NT2/D1 (cell line): ENCODE results near the gene CD164L2.
"Not testable (repeated sequence)": the region's sequence is repeated elsewhere in the genome, so short reads cannot be mapped to it uniquely, and the experiment has no call there.

ENCODE experiments used
- DNase-seq: peaks from one replicate; pipeline ENCODE4 v3.0.0-alpha.2; 2011; ENCODE audit warnings: low read depth, low spot score
- H3K27me3 ChIP-seq: 2 replicates; pipeline ENCODE4 v1.6.0; 2011; ENCODE audit warnings: mild to moderate bottlenecking; ENCODE audit not compliant: insufficient read length, insufficient read depth
- H3K36me3 ChIP-seq: 2 replicates; pipeline ENCODE4 v1.6.1; 2011; ENCODE audit warnings: mild to moderate bottlenecking, low read length, mixed read lengths; ENCODE audit not compliant: insufficient read depth, insufficient read length
- H3K4me1 ChIP-seq: 2 replicates; pipeline ENCODE4 v1.5.1; 2011; ENCODE audit not compliant: insufficient read depth, insufficient read length
- H3K4me3 ChIP-seq: 2 replicates; pipeline ENCODE4 v1.5.1; 2011; ENCODE audit warnings: low read depth; ENCODE audit not compliant: insufficient read length
- H3K9ac ChIP-seq: 2 replicates; pipeline ENCODE4 v1.6.0; 2011; ENCODE audit warnings: low read depth; ENCODE audit not compliant: insufficient read length
- H3K9me3 ChIP-seq: 2 replicates; pipeline ENCODE4 v1.5.1; 2011; ENCODE audit warnings: mild to moderate bottlenecking, low read length; ENCODE audit not compliant: insufficient read depth
- SUZ12 ChIP-seq: IDR thresholded peaks from 2 replicates; pipeline ENCODE4 v1.6.1; 2011; ENCODE audit not compliant: insufficient read length, insufficient read depth; ENCODE audit errors: extremely low read depth
- YY1 ChIP-seq: IDR thresholded peaks from 2 replicates; pipeline ENCODE4 v1.6.1; 2011; ENCODE audit not compliant: insufficient read length, insufficient read depth
- ZNF274 ChIP-seq: IDR thresholded peaks from 2 replicates; pipeline ENCODE4 v1.6.1; 2011; ENCODE audit warnings: mild to moderate bottlenecking, low read depth, low read length

CD164L2 gene

DNA sequence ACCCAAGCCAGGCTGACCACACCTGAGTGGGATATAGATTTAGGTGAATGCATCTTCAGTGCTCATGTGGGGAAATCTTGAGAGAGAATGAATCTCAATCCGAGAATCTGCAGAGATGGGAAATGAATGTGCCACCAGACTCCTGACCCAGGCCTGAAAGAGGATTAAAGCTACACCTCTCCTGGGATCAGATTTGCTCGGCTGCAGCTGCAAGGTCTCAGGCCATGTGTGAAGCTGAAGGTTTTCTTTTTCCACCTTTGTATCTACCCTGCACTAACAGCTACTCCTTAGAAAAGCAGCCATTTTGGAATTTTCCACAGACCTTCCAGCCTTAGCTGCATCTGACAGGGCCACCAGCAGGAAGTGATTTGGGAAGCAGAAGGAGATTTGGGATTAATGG lies 27.6 kb upstream of the CD164L2 start:
- Histone ChIP-seq H3K4me1 (peaks cover 7% of the 10 kb centered on the region), H3K4me3 (no peak overlapping the region), H3K36me3 (peaks cover 84% of the 10 kb centered on the region), H3K27me3 (no peaks in the 10 kb centered on the region), H3K9me3 (no peaks in the 10 kb centered on the region), H3K9ac (no peak overlapping the region)
- no peak for TF ChIP-seq ZNF274
- no peak for TF ChIP-seq YY1
- no peak for TF ChIP-seq SUZ12
- DNase-seq = no peak

DNA sequence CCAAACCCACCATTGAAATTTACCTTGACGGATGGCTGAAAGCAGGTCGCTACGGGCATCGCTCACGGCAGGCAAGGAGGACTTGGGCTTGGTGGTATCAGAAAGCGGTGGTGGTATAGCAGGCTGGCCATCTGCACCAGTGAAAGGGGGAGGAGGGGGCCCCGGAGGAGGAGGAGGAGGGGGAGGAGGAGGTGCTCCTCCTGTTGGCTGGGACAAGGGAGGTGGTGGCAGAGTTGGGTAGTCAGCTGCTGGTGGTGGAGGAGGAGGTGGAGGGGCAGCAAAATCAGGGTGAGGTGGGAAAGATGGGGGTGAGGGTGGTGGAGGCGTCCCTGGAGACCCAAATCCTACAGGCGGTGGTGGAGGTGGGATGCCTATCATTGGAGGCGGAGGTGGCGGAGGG lies 26.5 kb upstream of the CD164L2 start:
- Histone ChIP-seq H3K9ac (no peak overlapping the region), H3K9me3 (no peaks in the 10 kb centered on the region), H3K27me3 (no peaks in the 10 kb centered on the region), H3K4me3 (no peak overlapping the region), H3K4me1 (peaks cover 10% of the 10 kb centered on the region), H3K36me3 (peaks cover 73% of the 10 kb centered on the region)
- TF ChIP-seq YY1 (no peak), SUZ12 (no peak), ZNF274 (no peak)
- DNase-seq = no peak

DNA sequence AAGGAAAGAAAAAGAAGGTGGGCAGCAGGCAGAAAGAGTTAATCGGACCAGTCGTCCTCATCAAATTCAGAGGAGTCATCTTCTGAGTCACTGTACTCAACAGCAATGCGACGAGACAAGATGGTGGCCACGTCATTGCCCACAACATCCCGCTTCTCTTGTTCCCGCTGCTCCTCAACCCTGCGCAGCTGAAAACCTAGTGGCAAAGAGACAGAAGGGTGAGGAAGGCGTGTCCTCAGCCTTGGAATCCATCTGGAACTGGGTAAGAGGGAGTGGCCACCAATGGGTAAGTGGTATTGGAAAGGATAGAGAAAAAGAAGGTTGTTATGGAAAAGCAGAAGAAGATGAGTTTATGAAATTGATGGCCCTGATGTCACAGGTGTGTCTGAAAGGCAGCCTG lies 25.0 kb upstream of the CD164L2 start:
- H3K9me3 ChIP-seq = no peaks in the 10 kb centered on the region
- TF ChIP-seq ZNF274 (no peak), YY1 (no peak), SUZ12 (no peak)
- H3K27me3 ChIP-seq = no peaks in the 10 kb centered on the region
- H3K9ac ChIP-seq = no peak overlapping the region
- H3K36me3 ChIP-seq = peaks cover 64% of the 10 kb centered on the region
- H3K4me1 ChIP-seq = peaks cover 20% of the 10 kb centered on the region
- no peak overlapping the region for H3K4me3 ChIP-seq
- DNase-seq = no peak

DNA sequence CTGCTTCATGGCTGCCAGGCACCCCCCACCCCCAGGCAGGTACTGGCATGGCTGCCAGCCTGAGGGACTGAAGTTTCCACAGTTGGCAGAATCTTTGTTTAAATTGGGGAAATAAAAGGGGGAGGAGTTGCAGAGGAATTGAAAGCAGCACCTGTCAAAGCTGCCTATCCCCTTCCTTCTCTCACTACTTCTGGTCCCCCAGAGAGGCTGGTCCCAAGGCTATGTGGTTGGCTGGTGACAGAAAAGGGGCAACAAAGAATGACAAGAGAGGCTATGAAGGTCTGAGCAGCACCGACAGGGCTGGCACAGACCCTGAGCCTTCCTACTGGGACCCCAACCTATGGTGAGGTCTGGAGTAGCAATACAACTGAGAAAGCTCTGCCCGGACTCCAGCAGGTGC lies 23.7 kb upstream of the CD164L2 start:
- DNase-seq, H3K4me3 ChIP-seq, H3K27me3 ChIP-seq, H3K9ac ChIP-seq, H3K9me3 ChIP-seq: not testable (repeated sequence)
- peaks cover 50% of the 10 kb centered on the region for H3K36me3 ChIP-seq
- H3K4me1 ChIP-seq = peaks cover 29% of the 10 kb centered on the region

- no peak for TF ChIP-seq YY1
- no peak for TF ChIP-seq ZNF274
- TF ChIP-seq SUZ12 = no peak
- no peak for DNase-seq
- Histone ChIP-seq H3K9me3 (no peaks in the 10 kb centered on the region), H3K27me3 (no peaks in the 10 kb centered on the region), H3K9ac (peak overlapping the region; percentile 37), H3K4me3 (no peak overlapping the region), H3K36me3 (peaks cover 48% of the 10 kb centered on the region), H3K4me1 (peaks cover 31% of the 10 kb centered on the region)
Observed at GRCh38 chr1:27406362-27406680, 23.2 kb upstream of the CD164L2 start.

- not testable (repeated sequence) for H3K9me3 ChIP-seq
Observed at GRCh38 chr1:27405598-27406361, 22.6 kb upstream of the CD164L2 start.

GRCh38 chr1:27405074-27405473 lies 21.9 kb upstream of the CD164L2 start:
- Histone ChIP-seq H3K27me3 (no peaks in the 10 kb centered on the region), H3K4me3 (no peak overlapping the region), H3K4me1 (peaks cover 34% of the 10 kb centered on the region), H3K36me3 (peaks cover 36% of the 10 kb centered on the region), H3K9me3 (no peaks in the 10 kb centered on the region), H3K9ac (peak overlapping the region; percentile 77)
- TF ChIP-seq YY1 (no peak), ZNF274 (no peak), SUZ12 (no peak)
- peak; percentile 75 for DNase-seq

More at GRCh38 chr1:27405598-27406361, 22.6 kb upstream of the CD164L2 start:
- H3K27me3 ChIP-seq, DNase-seq, H3K4me3 ChIP-seq: not testable (repeated sequence)
- peaks cover 43% of the 10 kb centered on the region for H3K36me3 ChIP-seq
- peak overlapping the region; percentile 37 for H3K9ac ChIP-seq
- peaks cover 31% of the 10 kb centered on the region for H3K4me1 ChIP-seq

GRCh38 chr1:27403931-27404330 lies 20.8 kb upstream of the CD164L2 start:
- DNase-seq = no peak
- Histone ChIP-seq H3K36me3 (peaks cover 27% of the 10 kb centered on the region), H3K9me3 (no peaks in the 10 kb centered on the region), H3K27me3 (no peaks in the 10 kb centered on the region), H3K4me3 (no peak overlapping the region), H3K4me1 (peaks cover 46% of the 10 kb centered on the region), H3K9ac (peak overlapping the region; percentile 66)
- TF ChIP-seq SUZ12 (no peak), YY1 (no peak), ZNF274 (no peak)
